ENCODE data around the gene MGA. TPM values are rescaled to one million over a fixed set of nuclear protein-coding genes. Genes with fewer than 3 reads are reported as not detected.

The MGA gene
- total and polyA plus RNA-seq, 2 of the 8 experiments (the other 6 are each of a cell fraction or from before 2014, with no cell fraction given) = 7.6 to 53.2 TPM

DNA sequence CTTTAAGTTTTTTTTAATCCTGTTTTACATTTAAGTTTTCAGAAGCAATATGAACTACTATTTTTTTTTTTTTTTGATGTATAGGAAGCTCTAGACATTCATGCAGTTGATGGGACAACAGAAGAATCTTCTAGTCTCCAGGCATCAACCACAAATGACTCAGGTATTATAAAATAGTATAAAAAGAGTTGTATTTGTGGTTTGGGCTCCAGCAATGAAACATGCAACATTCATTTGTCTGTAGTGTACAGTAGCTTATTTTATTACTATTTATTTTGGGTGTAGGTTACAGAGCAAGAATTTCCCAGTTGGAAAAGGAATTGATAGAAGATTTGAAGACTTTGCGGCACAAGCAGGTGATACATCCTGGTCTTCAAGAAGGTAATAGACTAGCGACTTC, 38.6 kb downstream of the MGA start (continued):
- TF ChIP-seq, protein P1, sequence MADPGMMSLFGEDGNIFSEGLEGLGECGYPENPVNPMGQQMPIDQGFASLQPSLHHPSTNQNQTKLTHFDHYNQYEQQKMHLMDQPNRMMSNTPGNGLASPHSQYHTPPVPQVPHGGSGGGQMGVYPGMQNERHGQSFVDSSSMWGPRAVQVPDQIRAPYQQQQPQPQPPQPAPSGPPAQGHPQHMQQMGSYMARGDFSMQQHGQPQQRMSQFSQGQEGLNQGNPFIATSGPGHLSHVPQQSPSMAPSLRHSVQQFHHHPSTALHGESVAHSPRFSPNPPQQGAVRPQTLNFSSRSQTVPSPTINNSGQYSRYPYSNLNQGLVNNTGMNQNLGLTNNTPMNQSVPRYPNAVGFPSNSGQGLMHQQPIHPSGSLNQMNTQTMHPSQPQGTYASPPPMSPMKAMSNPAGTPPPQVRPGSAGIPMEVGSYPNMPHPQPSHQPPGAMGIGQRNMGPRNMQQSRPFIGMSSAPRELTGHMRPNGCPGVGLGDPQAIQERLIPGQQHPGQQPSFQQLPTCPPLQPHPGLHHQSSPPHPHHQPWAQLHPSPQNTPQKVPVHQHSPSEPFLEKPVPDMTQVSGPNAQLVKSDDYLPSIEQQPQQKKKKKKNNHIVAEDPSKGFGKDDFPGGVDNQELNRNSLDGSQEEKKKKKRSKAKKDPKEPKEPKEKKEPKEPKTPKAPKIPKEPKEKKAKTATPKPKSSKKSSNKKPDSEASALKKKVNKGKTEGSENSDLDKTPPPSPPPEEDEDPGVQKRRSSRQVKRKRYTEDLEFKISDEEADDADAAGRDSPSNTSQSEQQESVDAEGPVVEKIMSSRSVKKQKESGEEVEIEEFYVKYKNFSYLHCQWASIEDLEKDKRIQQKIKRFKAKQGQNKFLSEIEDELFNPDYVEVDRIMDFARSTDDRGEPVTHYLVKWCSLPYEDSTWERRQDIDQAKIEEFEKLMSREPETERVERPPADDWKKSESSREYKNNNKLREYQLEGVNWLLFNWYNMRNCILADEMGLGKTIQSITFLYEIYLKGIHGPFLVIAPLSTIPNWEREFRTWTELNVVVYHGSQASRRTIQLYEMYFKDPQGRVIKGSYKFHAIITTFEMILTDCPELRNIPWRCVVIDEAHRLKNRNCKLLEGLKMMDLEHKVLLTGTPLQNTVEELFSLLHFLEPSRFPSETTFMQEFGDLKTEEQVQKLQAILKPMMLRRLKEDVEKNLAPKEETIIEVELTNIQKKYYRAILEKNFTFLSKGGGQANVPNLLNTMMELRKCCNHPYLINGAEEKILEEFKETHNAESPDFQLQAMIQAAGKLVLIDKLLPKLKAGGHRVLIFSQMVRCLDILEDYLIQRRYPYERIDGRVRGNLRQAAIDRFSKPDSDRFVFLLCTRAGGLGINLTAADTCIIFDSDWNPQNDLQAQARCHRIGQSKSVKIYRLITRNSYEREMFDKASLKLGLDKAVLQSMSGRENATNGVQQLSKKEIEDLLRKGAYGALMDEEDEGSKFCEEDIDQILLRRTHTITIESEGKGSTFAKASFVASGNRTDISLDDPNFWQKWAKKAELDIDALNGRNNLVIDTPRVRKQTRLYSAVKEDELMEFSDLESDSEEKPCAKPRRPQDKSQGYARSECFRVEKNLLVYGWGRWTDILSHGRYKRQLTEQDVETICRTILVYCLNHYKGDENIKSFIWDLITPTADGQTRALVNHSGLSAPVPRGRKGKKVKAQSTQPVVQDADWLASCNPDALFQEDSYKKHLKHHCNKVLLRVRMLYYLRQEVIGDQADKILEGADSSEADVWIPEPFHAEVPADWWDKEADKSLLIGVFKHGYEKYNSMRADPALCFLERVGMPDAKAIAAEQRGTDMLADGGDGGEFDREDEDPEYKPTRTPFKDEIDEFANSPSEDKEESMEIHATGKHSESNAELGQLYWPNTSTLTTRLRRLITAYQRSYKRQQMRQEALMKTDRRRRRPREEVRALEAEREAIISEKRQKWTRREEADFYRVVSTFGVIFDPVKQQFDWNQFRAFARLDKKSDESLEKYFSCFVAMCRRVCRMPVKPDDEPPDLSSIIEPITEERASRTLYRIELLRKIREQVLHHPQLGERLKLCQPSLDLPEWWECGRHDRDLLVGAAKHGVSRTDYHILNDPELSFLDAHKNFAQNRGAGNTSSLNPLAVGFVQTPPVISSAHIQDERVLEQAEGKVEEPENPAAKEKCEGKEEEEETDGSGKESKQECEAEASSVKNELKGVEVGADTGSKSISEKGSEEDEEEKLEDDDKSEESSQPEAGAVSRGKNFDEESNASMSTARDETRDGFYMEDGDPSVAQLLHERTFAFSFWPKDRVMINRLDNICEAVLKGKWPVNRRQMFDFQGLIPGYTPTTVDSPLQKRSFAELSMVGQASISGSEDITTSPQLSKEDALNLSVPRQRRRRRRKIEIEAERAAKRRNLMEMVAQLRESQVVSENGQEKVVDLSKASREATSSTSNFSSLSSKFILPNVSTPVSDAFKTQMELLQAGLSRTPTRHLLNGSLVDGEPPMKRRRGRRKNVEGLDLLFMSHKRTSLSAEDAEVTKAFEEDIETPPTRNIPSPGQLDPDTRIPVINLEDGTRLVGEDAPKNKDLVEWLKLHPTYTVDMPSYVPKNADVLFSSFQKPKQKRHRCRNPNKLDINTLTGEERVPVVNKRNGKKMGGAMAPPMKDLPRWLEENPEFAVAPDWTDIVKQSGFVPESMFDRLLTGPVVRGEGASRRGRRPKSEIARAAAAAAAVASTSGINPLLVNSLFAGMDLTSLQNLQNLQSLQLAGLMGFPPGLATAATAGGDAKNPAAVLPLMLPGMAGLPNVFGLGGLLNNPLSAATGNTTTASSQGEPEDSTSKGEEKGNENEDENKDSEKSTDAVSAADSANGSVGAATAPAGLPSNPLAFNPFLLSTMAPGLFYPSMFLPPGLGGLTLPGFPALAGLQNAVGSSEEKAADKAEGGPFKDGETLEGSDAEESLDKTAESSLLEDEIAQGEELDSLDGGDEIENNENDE (IDR thresholded peaks at IDR 0.05; ENCODE audit: insufficient replicate concordance, low read length) = no peak

Data from H1 (cell line).